ENCODE data around the gene ETHE1. TPM values are rescaled to one million over a fixed set of nuclear protein-coding genes. Genes with fewer than 3 reads are reported as not detected.

Gene ETHE1
- polyA plus RNA-seq, 2 of the 4 experiments (the other 2 are of a cell fraction) = 37.3 to 58.9 TPM

DNA sequence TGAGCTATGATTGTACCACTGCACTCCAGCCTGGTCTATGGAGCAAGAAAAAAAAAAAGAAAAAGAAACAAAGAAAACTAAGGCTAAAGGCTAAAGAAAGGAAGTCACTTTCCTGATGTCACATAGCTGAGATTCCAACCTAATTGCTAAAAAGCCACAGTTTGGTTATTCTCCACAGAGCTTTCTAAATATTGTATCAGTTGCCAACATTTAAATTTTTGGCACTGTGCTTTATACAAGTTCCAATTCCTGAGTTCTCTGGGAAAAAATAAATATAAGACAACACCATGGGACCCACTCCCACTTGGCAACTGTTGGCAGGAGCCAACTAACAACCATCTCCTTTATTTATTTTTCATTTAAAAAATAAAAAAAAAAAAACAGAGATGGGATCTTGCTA, 50.4 kb downstream of the ETHE1 start:
- FAIRE-seq = no peak
- CTCF ChIA-PET = interaction anchor here (0.7 to 1.1 kb wide), 4 partner anchors 18 to 51 kb away, joined by 3 to 4 read pairs (median 4); no protein-coding TSS in a partner anchor
- TF ChIP-seq ZSCAN20 (CRISPR knock-in tag; IDR thresholded peaks at IDR 0.05) = no peak
- TF ChIP-seq BHLHE40 (IDR thresholded peaks at IDR 0.05; ENCODE audit: low read depth, low read length) = no peak
- no peak for TF ChIP-seq POLR2AphosphoS2 (conservative IDR thresholded peaks at IDR 0.05; ENCODE audit: low read length)
- TF ChIP-seq ZFP36 (IDR thresholded peaks at IDR 0.05; ENCODE audit: borderline replicate concordance, partially characterized antibody) = no peak
- no peak for TF ChIP-seq HES2 (IDR thresholded peaks at IDR 0.05)
- no peak for TF ChIP-seq ELK1 (IDR thresholded peaks at IDR 0.05; ENCODE audit: low read depth, low read length)

GRCh38 chr19:43474986-43475705, 51.9 kb downstream of the ETHE1 start:
- 8% methylated on average over 34 of the region's 46 CpGs for WGBS (ENCODE audit: missing lambda C conversion rate)

More for the DNA sequence above, 50.4 kb downstream of the ETHE1 start:
- Histone ChIP-seq H3K9me3 (no peaks in the 10 kb centered on the region), H3K27ac (no peak overlapping the region), H3K4me3 (no peak overlapping the region), H3K4me1 (0 out of 3 replicates have a peak, but pooled peaks cover 4% of the 10 kb centered on the region), H3K4me2 (no peak overlapping the region)
- no peak for DNase-seq (ENCODE audit: low read depth in 1 of 2, low spot score in 1 of 2)
- POLR2A ChIA-PET = interaction anchor here (0.7 kb wide), 2 partner anchors 13 to 17 kb away, joined by 3 read pairs; no protein-coding TSS in a partner anchor
- no peak for ATAC-seq

More at GRCh38 chr19:43474986-43475705, 51.9 kb downstream of the ETHE1 start:
- CTCF ChIA-PET = interaction anchor here (0.5 to 4.0 kb wide), 10 partner anchors 9 to 1024 kb away, joined by 3 to 36 read pairs (median 4); partner anchors contain the start of gene LYPD3
- peak; percentile 82 to 92 for ATAC-seq
- POLR2A ChIA-PET = interaction anchor here (0.5 to 2.0 kb wide), 4 partner anchors 11 to 1096 kb away, joined by 3 to 17 read pairs (median 4); no protein-coding TSS in a partner anchor
- FAIRE-seq = peak; percentile 96
- H3K4me1 ChIP-seq = 0 out of 3 replicates have a peak, but pooled peaks cover 4% of the 10 kb centered on the region
- H3K9me3 ChIP-seq = no peaks in the 10 kb centered on the region
- peak overlapping the region; percentile 72 for H3K4me2 ChIP-seq
- no peak for TF ChIP-seq POLR2AphosphoS2 (conservative IDR thresholded peaks at IDR 0.05; ENCODE audit: low read length)
- TF ChIP-seq MAX (IDR thresholded peaks at IDR 0.05) = peak; percentile 96
- TF ChIP-seq, protein P1, sequence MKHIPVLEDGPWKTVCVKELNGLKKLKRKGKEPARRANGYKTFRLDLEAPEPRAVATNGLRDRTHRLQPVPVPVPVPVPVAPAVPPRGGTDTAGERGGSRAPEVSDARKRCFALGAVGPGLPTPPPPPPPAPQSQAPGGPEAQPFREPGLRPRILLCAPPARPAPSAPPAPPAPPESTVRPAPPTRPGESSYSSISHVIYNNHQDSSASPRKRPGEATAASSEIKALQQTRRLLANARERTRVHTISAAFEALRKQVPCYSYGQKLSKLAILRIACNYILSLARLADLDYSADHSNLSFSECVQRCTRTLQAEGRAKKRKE (CRISPR knock-in tag; IDR thresholded peaks at IDR 0.05; ENCODE audit: low read depth) = 0 out of 2 replicates have a peak, but pooled peaks have one; percentile 31
- TF ChIP-seq PHF8 (IDR thresholded peaks at IDR 0.05; ENCODE audit: borderline replicate concordance, low read depth) = peak; percentile 37; the same call in 1 of the 2 replicates
- peak; percentile 68; the same call in 2 of the 3 replicates for TF ChIP-seq BCL3 (IDR thresholded peaks at IDR 0.05)
- peak; percentile 72 for TF ChIP-seq POLR2A (IDR thresholded peaks at IDR 0.05; ENCODE audit: low read length)
- peak; percentile 5; the same call in 1 of the 2 replicates for TF ChIP-seq GATA3 (IDR thresholded peaks at IDR 0.05; ENCODE audit: borderline replicate concordance)
- TF ChIP-seq, protein P2, sequence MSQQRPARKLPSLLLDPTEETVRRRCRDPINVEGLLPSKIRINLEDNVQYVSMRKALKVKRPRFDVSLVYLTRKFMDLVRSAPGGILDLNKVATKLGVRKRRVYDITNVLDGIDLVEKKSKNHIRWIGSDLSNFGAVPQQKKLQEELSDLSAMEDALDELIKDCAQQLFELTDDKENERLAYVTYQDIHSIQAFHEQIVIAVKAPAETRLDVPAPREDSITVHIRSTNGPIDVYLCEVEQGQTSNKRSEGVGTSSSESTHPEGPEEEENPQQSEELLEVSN (IDR thresholded peaks at IDR 0.05; ENCODE audit: borderline replicate concordance, low read depth) = peak; percentile 95
- no peak for TF ChIP-seq NFE2L2 (conservative IDR thresholded peaks at IDR 0.05; ENCODE audit: low read length)
- TF ChIP-seq EHF (CRISPR knock-in tag; IDR thresholded peaks at IDR 0.05) = 0 out of 2 replicates have a peak, but pooled peaks have one; percentile 45
- peak in 1 of 2 experiments; percentile 37; a peak in 1 of 5 replicates for TF ChIP-seq JUN (IDR thresholded peaks at IDR 0.05)
- TF ChIP-seq NR3C1 (IDR thresholded peaks at IDR 0.05) = no peak
- TF ChIP-seq HOXB13 (CRISPR knock-in tag; IDR thresholded peaks at IDR 0.05; ENCODE audit: low read depth) = peak; percentile 85
- DNase-seq (ENCODE audit: low read depth in 1 of 2, low spot score in 1 of 2) = peak; percentile 96 to 99
- H3K27ac ChIP-seq = peak overlapping the region; percentile 69 to 82
- peak overlapping the region; percentile 34 for H3K4me3 ChIP-seq
